SH-SY5Y (cell line): Measurements from ENCODE around the gene DYRK3.

ENCODE experiments used
- GATA2 ChIP-seq: IDR thresholded peaks from 2 replicates; pipeline ENCODE4 v1.6.1; 2011; ENCODE audit warnings: mild to moderate bottlenecking, low read depth, low read length
- GATA3 ChIP-seq: IDR thresholded peaks from 2 replicates; pipeline ENCODE4 v1.6.1; 2011; ENCODE audit warnings: low read depth, mild to moderate bottlenecking, low read length, moderate library complexity

DNA sequence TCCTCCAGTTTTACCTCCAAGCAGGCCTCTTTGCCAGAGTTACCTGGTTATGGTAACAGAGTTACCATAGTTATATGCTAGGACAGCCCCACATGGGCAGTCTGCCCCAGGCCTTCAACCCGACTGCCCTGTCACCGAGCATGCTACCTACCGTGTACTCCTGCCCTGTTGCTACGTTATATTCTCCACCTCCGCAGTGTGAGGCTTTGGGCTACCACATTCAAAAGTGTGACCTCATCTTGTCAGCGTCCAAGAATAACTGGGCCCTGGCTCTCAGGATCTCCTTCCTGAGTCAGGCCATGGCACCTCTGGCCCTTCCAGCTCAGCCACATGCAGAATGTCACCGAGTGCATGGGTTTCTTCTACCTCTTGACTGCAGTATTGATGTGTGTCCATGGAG lies 58.3 kb downstream of the DYRK3 start:
- TF ChIP-seq GATA2 (no peak), GATA3 (no peak)
